Mammary epithelial cell (primary cell): Measurements from ENCODE around the gene UCN2.

ENCODE experiments used
- EZH2 ChIP-seq: IDR thresholded peaks from 2 replicates; pipeline ENCODE4 v1.6.1; 2012; ENCODE audit warnings: low read length, inconsistent platforms, borderline replicate concordance
- TF ChIP-seq, protein P1 (sequence below), 2 donors: IDR thresholded peaks in 1 of 2; conservative IDR thresholded peaks in 1 of 2; 2 replicates each; pipeline ENCODE4 v1.5.1; 2011 to 2012; ENCODE audit warnings: inconsistent platforms in 2 of 2, low read length in 2 of 2, mild to moderate bottlenecking in 2 of 2, control low read depth in 1 of 2, low read depth in 1 of 2; ENCODE audit not compliant: insufficient read depth in 1 of 2; ENCODE audit errors: extremely low read depth in 1 of 2

DNA sequence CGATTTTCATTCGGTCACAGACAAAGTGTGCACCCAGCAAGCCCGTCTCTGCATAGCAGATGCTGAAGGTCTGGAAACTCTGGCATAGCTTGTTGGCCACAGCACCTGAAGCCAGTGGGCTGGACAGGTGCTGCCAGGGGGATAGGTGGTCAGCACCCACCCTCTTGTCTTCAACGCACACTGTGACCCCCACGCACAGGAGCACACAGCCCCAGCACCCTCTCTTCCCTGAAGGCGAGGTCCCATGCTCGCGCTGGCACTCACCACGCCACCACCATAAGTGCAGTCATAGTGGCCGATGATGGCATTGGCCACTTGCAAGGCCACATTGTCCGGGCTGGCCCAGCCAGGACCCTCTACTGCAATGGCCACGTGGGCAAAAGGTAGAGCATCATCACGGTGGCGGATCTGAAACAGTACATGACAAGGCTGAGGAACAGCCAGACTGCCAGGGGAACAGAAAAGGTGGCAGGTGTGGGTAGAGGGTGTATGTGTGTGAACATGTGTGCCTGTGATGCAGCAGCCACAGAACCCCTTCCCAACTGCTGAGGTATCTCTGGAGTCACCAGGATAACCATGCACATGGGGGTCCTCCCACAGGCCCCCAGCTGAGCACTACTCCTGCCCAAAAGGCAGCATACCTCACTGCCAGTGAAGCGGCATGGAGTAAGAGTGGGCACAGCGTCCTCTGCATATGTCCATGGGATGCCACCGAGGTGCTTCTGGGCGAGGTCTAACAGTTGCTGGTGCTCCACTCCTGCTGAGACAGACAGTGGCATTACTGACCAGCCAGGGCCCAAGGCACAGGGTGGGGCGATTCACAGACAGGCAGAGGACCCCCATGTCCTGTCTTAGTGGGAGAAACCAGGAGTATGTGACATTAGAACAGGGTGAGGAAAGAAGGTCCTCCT, 37.4 kb upstream of the UCN2 start:
- TF ChIP-seq, protein P1, sequence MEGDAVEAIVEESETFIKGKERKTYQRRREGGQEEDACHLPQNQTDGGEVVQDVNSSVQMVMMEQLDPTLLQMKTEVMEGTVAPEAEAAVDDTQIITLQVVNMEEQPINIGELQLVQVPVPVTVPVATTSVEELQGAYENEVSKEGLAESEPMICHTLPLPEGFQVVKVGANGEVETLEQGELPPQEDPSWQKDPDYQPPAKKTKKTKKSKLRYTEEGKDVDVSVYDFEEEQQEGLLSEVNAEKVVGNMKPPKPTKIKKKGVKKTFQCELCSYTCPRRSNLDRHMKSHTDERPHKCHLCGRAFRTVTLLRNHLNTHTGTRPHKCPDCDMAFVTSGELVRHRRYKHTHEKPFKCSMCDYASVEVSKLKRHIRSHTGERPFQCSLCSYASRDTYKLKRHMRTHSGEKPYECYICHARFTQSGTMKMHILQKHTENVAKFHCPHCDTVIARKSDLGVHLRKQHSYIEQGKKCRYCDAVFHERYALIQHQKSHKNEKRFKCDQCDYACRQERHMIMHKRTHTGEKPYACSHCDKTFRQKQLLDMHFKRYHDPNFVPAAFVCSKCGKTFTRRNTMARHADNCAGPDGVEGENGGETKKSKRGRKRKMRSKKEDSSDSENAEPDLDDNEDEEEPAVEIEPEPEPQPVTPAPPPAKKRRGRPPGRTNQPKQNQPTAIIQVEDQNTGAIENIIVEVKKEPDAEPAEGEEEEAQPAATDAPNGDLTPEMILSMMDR (conservative IDR thresholded peaks at IDR 0.05 in 1 of 2, IDR thresholded peaks at IDR 0.05 in 1 of 2; ENCODE audit: extremely low read depth in 1 of 2, insufficient read depth in 1 of 2, low read depth in 1 of 2, low read length in 2 of 2), result no peak
- TF ChIP-seq EZH2, result no peak
